K562 (cell line): Measurements from ENCODE around the gene WDR1. TPM values are rescaled to one million over a fixed set of nuclear protein-coding genes. Genes with fewer than 3 reads are reported as not detected.

Experiments used
- DEAF1 ChIP-seq: fragments of 450-650 bp; formaldehyde crosslinking; IDR thresholded peaks from 2 replicates; pipeline ENCODE4 v1.4.0; 2020; ENCODE audit warnings: mild to moderate bottlenecking, moderate library complexity
- GABPA ChIP-seq: fragments of 200-800 bp; sonication (Bioruptor generic); conservative IDR thresholded peaks from 2 replicates; pipeline ENCODE4 v1.6.1; 2016; ENCODE audit warnings: low read depth, missing genetic modification characterization, missing compliant biosample characterization
- GTF2E2 ChIP-seq: fragments of 200-800 bp; sonication (Bioruptor generic); IDR thresholded peaks from 2 replicates; pipeline ENCODE4 v1.6.1; 2016; ENCODE audit warnings: missing genetic modification characterization, missing compliant biosample characterization
- KLF6 ChIP-seq: fragments of 250-450 bp; sonication (Bioruptor Pico); IDR thresholded peaks from 2 replicates; pipeline ENCODE4 v1.4.0; 2020; ENCODE audit warnings: mild to moderate bottlenecking, moderate library complexity, borderline replicate concordance
- NFIX ChIP-seq: fragments of 250-450 bp; sonication (Bioruptor Pico); IDR thresholded peaks from 2 replicates; pipeline ENCODE4 v1.4.0; 2020; ENCODE audit warnings: low read depth, mild to moderate bottlenecking, moderate library complexity
- POLR2AphosphoS5 ChIP-seq: IDR thresholded peaks from 2 replicates; pipeline ENCODE4 v1.6.1; 2011; ENCODE audit warnings: mild to moderate bottlenecking, low read depth, low read length, moderate library complexity; ENCODE audit not compliant: control insufficient read depth, insufficient read depth
- POLR2G ChIP-seq: fragments of 200-400 bp; formaldehyde crosslinking; IDR thresholded peaks from 2 replicates; pipeline ENCODE4 v1.6.1; 2017; ENCODE audit warnings: low read depth, mild to moderate bottlenecking, antibody characterized with exemption, low read length, moderate library complexity
- RFX7 ChIP-seq: fragments of 250-450 bp; sonication (Bioruptor Pico); IDR thresholded peaks from 2 replicates; pipeline ENCODE4 v1.5.1; 2021; ENCODE audit warnings: mild to moderate bottlenecking
- XRCC5 ChIP-seq: fragments of 200-400 bp; formaldehyde crosslinking; IDR thresholded peaks from 2 replicates; pipeline ENCODE4 v1.6.1; 2017; ENCODE audit warnings: low read depth, mild to moderate bottlenecking, low read length
- ZNF318 ChIP-seq, 2 experiments: fragments of 450-650 bp; IDR thresholded peaks; 2 replicates each; pipeline ENCODE4 v1.6.1; 2016; ENCODE audit warnings: mild to moderate bottlenecking in 2 of 2, borderline replicate concordance in 1 of 2, low read depth in 1 of 2, moderate library complexity in 1 of 2
- ZNF699 ChIP-seq: fragments of 250-450 bp; sonication (Bioruptor Pico); IDR thresholded peaks from 2 replicates; pipeline ENCODE4 v1.8.0; 2021; ENCODE audit warnings: mild to moderate bottlenecking, moderate library complexity; ENCODE audit not compliant: insufficient replicate concordance
- polyA plus RNA-seq, 8 experiments: library from polyadenylated mRNA; depleted of rRNA in 4 of 8; stranded (reverse) in 5 of 8; unstranded in 3 of 8; fragments of >200 nt; fragmentation: Nextera tagmentation in 2 of 8; fragmentation: Illumina TruSeq in 1 of 8; extraction: Ambion mirVana in 2 of 8; extraction: Trizol in 1 of 8; gene quantifications; 2 replicates each; pipeline versions ENCODE4 v1.2.1 to v1.2.3, GENCODE V29; 2011 to 2014; ENCODE audit warnings: inconsistent platforms in 1 of 8, missing spikeins in 1 of 8
- total RNA-seq, 7 experiments: library from RNA; depleted of rRNA in 6 of 7; stranded (reverse); fragments of >200 nt in 6 of 7; fragmentation: Illumina TruSeq in 2 of 7; extraction: Trizol in 2 of 7; gene quantifications; 2 replicates each; pipeline versions ENCODE4 v1.2.1 to v1.2.3, GENCODE V29; 2011 to 2021; ENCODE audit warnings: low replicate concordance in 1 of 7
- TF ChIP-seq, protein P1 (sequence below), 2 experiments: fragments of 450-650 bp; conservative IDR thresholded peaks; 2 replicates each; pipeline ENCODE4 v1.6.1; 2017; ENCODE audit warnings: mild to moderate bottlenecking in 2 of 2, moderate library complexity in 2 of 2

The WDR1 gene
- total and polyA plus RNA-seq, 9 of the 15 experiments (the other 6 are each of a cell fraction or from before 2014, with no cell fraction given) = 16.1 to 213 (median 125) TPM

- TF ChIP-seq ZNF699 (CRISPR knock-in tag) = no peak
- TF ChIP-seq XRCC5 = 0 out of 2 replicates have a peak, but pooled peaks have one; percentile 49
- 0 out of 2 replicates have a peak, but pooled peaks have one; percentile 12 for TF ChIP-seq DEAF1 (CRISPR knock-in tag)
- TF ChIP-seq ZNF318 (IDR thresholded peaks at IDR 0.05; ENCODE audit: borderline replicate concordance in 1 of 2, low read depth in 1 of 2) = no peak
- peak; percentile 94 for TF ChIP-seq POLR2G
- peak; percentile 96 for TF ChIP-seq GTF2E2
- peak; percentile 97 for TF ChIP-seq POLR2AphosphoS5
- peak; percentile 96 for TF ChIP-seq GABPA (tag)
- TF ChIP-seq RFX7 (CRISPR knock-in tag) = no peak
- no peak for TF ChIP-seq NFIX (CRISPR knock-in tag)
- 0 out of 2 replicates have a peak, but pooled peaks have one; percentile 15 for TF ChIP-seq KLF6
- TF ChIP-seq, protein P1, sequence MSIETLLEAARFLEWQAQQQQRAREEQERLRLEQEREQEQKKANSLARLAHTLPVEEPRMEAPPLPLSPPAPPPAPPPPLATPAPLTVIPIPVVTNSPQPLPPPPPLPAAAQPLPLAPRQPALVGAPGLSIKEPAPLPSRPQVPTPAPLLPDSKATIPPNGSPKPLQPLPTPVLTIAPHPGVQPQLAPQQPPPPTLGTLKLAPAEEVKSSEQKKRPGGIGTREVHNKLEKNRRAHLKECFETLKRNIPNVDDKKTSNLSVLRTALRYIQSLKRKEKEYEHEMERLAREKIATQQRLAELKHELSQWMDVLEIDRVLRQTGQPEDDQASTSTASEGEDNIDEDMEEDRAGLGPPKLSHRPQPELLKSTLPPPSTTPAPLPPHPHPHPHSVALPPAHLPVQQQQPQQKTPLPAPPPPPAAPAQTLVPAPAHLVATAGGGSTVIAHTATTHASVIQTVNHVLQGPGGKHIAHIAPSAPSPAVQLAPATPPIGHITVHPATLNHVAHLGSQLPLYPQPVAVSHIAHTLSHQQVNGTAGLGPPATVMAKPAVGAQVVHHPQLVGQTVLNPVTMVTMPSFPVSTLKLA (conservative IDR thresholded peaks at IDR 0.05) = peak; percentile 38 to 56; a peak in 2 of 4 replicates
These were observed at the start of gene WDR1 (continued) for GRCh38 chr4:10116569-10117358.
